Kidney epithelial cell (primary cell): ENCODE results near the gene ABCB9. TPM values are rescaled to one million over a fixed set of nuclear protein-coding genes. Genes with fewer than 3 reads are reported as not detected.

Experiments
- DNase-seq: peaks from one replicate; pipeline ENCODE4 v3.0.0-alpha.2; 2010; ENCODE audit warnings: low read depth
- H3K27me3 ChIP-seq: 2 replicates; pipeline ENCODE4 v1.6.0; 2011; ENCODE audit warnings: low read length; ENCODE audit not compliant: control insufficient read depth, insufficient read depth
- H3K36me3 ChIP-seq: 2 replicates; pipeline ENCODE4 v1.5.1; 2011; ENCODE audit warnings: low read length; ENCODE audit not compliant: control insufficient read depth, insufficient read depth
- H3K4me3 ChIP-seq: 2 replicates; pipeline ENCODE4 v1.5.1; 2011; ENCODE audit warnings: low read depth, mild to moderate bottlenecking, control low read depth, low read length
- CTCF ChIP-seq: IDR thresholded peaks from 2 replicates; pipeline ENCODE4 v1.5.1; 2011; ENCODE audit warnings: mild to moderate bottlenecking, moderate library complexity, low read length, control low read depth, inconsistent platforms; ENCODE audit not compliant: insufficient read depth, poor library complexity, severe bottlenecking
- total RNA-seq: library from RNA; depleted of rRNA; stranded (reverse); fragments of >200 nt; gene quantifications from 2 replicates; pipeline ENCODE4 v1.2.3, GENCODE V29; 2015

The ABCB9 gene
- total RNA-seq, 1 donor from 2014 or later: 10.6 TPM

- H3K27me3 ChIP-seq: no peaks in the 10 kb centered on the region
- no peaks in the 10 kb centered on the region for H3K36me3 ChIP-seq
- TF ChIP-seq CTCF: no peak
- DNase-seq: no peak
- no peak overlapping the region for H3K4me3 ChIP-seq
Measured at GRCh38 chr12:122880155-122880667, 86.1 kb downstream of the ABCB9 start.

Other genes with a start within 250 kb of the ABCB9 start
- not detected in 2 replicates for gene HCAR3, start 249.7 kb downstream of the ABCB9 start, total RNA-seq
- gene HCAR1, start 235.6 kb downstream of the ABCB9 start, total RNA-seq: 0.62 and 0.79 TPM in 2 replicates
- gene DENR, start 213.6 kb downstream of the ABCB9 start, total RNA-seq: 51.3 and 62.4 TPM in 2 replicates
- gene CCDC62, start 191.9 kb downstream of the ABCB9 start, total RNA-seq: 0.04 and 0.14 TPM in 2 replicates
- gene HIP1R, start 131.0 kb downstream of the ABCB9 start, total RNA-seq: 86.5 and 108 TPM in 2 replicates
- gene VPS37B, start 70.3 kb downstream of the ABCB9 start, total RNA-seq: 81.5 and 83.9 TPM in 2 replicates
- gene OGFOD2, start 8.8 kb upstream of the ABCB9 start, total RNA-seq: 13.0 and 14.9 TPM in 2 replicates
- 250 and 289 TPM in 2 replicates for gene ARL6IP4, start 14.2 kb upstream of the ABCB9 start, total RNA-seq
- 5.2 and 5.7 TPM in 2 replicates for gene PITPNM2, start 184.6 kb upstream of the ABCB9 start, total RNA-seq